ENCODE results near the gene ITIH1.
A peak's percentile ranks its signal among the peaks of the same experiment; 100 is the strongest.
"Not testable (repeated sequence)": the region's sequence is repeated elsewhere in the genome, so short reads cannot be mapped to it uniquely, and the experiment has no call there.

The ITIH1 gene

GRCh38 chr3:52771702-52772101 is 5.7 kb upstream of the ITIH1 start:
- Histone ChIP-seq H3K27me3 (no peaks in the 10 kb centered on the region), H3K4me1 (peaks cover 0 to 15% (median 11%) of the 10 kb centered on the region in 4 donors), H3K36me3 (peaks cover 0 to 16% (median 4%) of the 10 kb centered on the region in 3 donors), H3K27ac (peak overlapping the region in 1 of 2 donors; percentile 82), H3K4me3 (no peak overlapping the region), H3K9me3 (no peaks in the 10 kb centered on the region)
- DNase-seq = no peak
- no peak for TF ChIP-seq CTCF (IDR thresholded peaks at IDR 0.05)
- intact Hi-C loops (cut with DNase I; ENCODE audit: low total_unique reads) = loop anchor here (10.0 kb wide), 2 partner anchors 53 to 163 kb away; no protein-coding TSS in a partner anchor

GRCh38 chr3:52773361-52774065 is 3.9 kb upstream of the ITIH1 start:
- intact Hi-C loops (cut with DNase I; ENCODE audit: low total_unique reads) = loop anchor here (10.0 kb wide), 2 partner anchors 51 to 161 kb away; no protein-coding TSS in a partner anchor
- Histone ChIP-seq H3K4me3 (no peak overlapping the region), H3K36me3 (no peaks in the 10 kb centered on the region), H3K27me3 (no peaks in the 10 kb centered on the region), H3K9me3 (no peaks in the 10 kb centered on the region), H3K27ac (no peak overlapping the region), H3K4me1 (peaks cover 0 to 15% (median 11%) of the 10 kb centered on the region in 4 donors)
- TF ChIP-seq CTCF (IDR thresholded peaks at IDR 0.05) = no peak
- DNase-seq = no peak

- no peak overlapping the region for H3K4me3 ChIP-seq
- no peak for TF ChIP-seq CTCF (IDR thresholded peaks at IDR 0.05)
- no peaks in the 10 kb centered on the region for H3K27me3 ChIP-seq
- no peaks in the 10 kb centered on the region for H3K36me3 ChIP-seq
- H3K9me3 ChIP-seq = no peaks in the 10 kb centered on the region
- intact Hi-C loops (cut with DNase I; ENCODE audit: low total_unique reads) = loop anchor here (10.0 kb wide), 2 partner anchors 51 to 161 kb away; no protein-coding TSS in a partner anchor
- no peak for DNase-seq
- H3K4me1 ChIP-seq = peaks cover 0 to 15% (median 9%) of the 10 kb centered on the region in 4 donors
- H3K27ac ChIP-seq = no peak overlapping the region
These were observed 3.2 kb upstream of the ITIH1 start for GRCh38 chr3:52774066-52774713.

GRCh38 chr3:52774901-52775864 is 2.2 kb upstream of the ITIH1 start:
- no peak for TF ChIP-seq CTCF (IDR thresholded peaks at IDR 0.05)
- intact Hi-C loops (cut with DNase I; ENCODE audit: low total_unique reads) = loop anchor here (10.0 kb wide), 2 partner anchors 50 to 160 kb away; no protein-coding TSS in a partner anchor
- no peak overlapping the region for H3K27ac ChIP-seq
- no peaks in the 10 kb centered on the region for H3K9me3 ChIP-seq
- peaks cover 0 to 6% (median under 1%) of the 10 kb centered on the region in 4 donors for H3K4me1 ChIP-seq
- peak in 1 of 2 donors; percentile 63 for DNase-seq
- H3K4me3 ChIP-seq = no peak overlapping the region
- H3K27me3 ChIP-seq = peaks cover 0 to 3% of the 10 kb centered on the region in 2 donors
- H3K36me3 ChIP-seq = no peaks in the 10 kb centered on the region

GRCh38 chr3:52775877-52776276 is 1.5 kb upstream of the ITIH1 start:
- Histone ChIP-seq H3K27ac (no peak overlapping the region), H3K27me3 (peaks cover 0 to 3% of the 10 kb centered on the region in 2 donors), H3K9me3 (no peaks in the 10 kb centered on the region), H3K4me3 (no peak overlapping the region), H3K4me1 (peaks cover 0 to 6% (median 0%) of the 10 kb centered on the region in 4 donors), H3K36me3 (no peaks in the 10 kb centered on the region)
- intact Hi-C loops (cut with DNase I; ENCODE audit: low total_unique reads) = loop anchor here (10.0 kb wide), 2 partner anchors 49 to 159 kb away; no protein-coding TSS in a partner anchor
- TF ChIP-seq CTCF (IDR thresholded peaks at IDR 0.05) = no peak
- no peak for DNase-seq

- H3K27me3 ChIP-seq, DNase-seq, H3K9me3 ChIP-seq, H3K36me3 ChIP-seq, H3K4me3 ChIP-seq, H3K4me1 ChIP-seq, H3K27ac ChIP-seq: not testable (repeated sequence)
- intact Hi-C loops (cut with DNase I; ENCODE audit: low total_unique reads) = loop anchor here (10.0 kb wide), 2 partner anchors 48 to 158 kb away; no protein-coding TSS in a partner anchor
These were observed 913 bp upstream of the ITIH1 start for GRCh38 chr3:52776486-52776885.
